WTC11 (cell line): ENCODE measurements around the gene PISD. TPM values are rescaled to one million over a fixed set of nuclear protein-coding genes. Genes with fewer than 3 reads are reported as not detected.
A peak's percentile ranks its signal among the peaks of the same experiment; 100 is the strongest.

Source experiments
- ATAC-seq: fragments of 200-7000 bp; cut with Tn5 transposase; 2 replicates; pipeline ENCODE4 v1.10.0; 2021; ENCODE audit warnings: mild to moderate bottlenecking, moderate library complexity
- CTCF ChIA-PET: fragments of 300-600 bp; sonication (Branson Sonifier 250); formaldehyde crosslinking; loops from one replicate; lab custom pipeline; 2021; ENCODE audit warnings: antibody characterized with exemption; lab: Charles Lee
- POLR2A ChIA-PET: fragments of 350-600 bp; sonication (Branson Sonifier 250); formaldehyde crosslinking; loops from one replicate; lab custom pipeline; 2021; ENCODE audit warnings: antibody characterized with exemption; lab: Charles Lee
- DNase-seq: peaks from one replicate; pipeline ENCODE4 v3.0.0; 2021; ENCODE audit warnings: low spot score
- H3K27ac Mint-ChIP-seq: 2 replicates; pipeline ENCODE4 v1.8.0; 2021; ENCODE audit warnings: mixed read lengths
- H3K27me3 Mint-ChIP-seq: 2 replicates; pipeline ENCODE4 v1.8.0; 2021; ENCODE audit warnings: low read depth, mild to moderate bottlenecking, moderate library complexity, mixed read lengths
- H3K36me3 Mint-ChIP-seq: 2 replicates; pipeline ENCODE4 v1.8.0; 2021; ENCODE audit warnings: mixed read lengths
- H3K4me1 Mint-ChIP-seq: 2 replicates; pipeline ENCODE4 v1.8.0; 2022; ENCODE audit warnings: mixed read lengths
- H3K4me3 Mint-ChIP-seq: 2 replicates; pipeline ENCODE4 v1.8.0; 2021; ENCODE audit warnings: mild to moderate bottlenecking, moderate library complexity, mixed read lengths
- H3K9me3 Mint-ChIP-seq: 2 replicates; pipeline ENCODE4 v1.8.0; 2021; ENCODE audit warnings: mixed read lengths
- CTCF ChIP-seq: fragments of 200-600 bp; IDR thresholded peaks from 2 replicates; pipeline ENCODE4 v1.8.0; 2022; ENCODE audit warnings: antibody characterized with exemption
- EMX1 ChIP-seq: fragments of 250-450 bp; sonication (Bioruptor Pico); IDR thresholded peaks from 2 replicates; pipeline ENCODE4 v1.8.0; 2021; ENCODE audit warnings: mild to moderate bottlenecking
- ETV6 ChIP-seq: sonication (generic); formaldehyde crosslinking; IDR thresholded peaks from 2 replicates; pipeline ENCODE4 v1.8.1; 2022; ENCODE audit warnings: mild to moderate bottlenecking, missing genetic modification reagents
- FOXK1 ChIP-seq: sonication (generic); formaldehyde crosslinking; IDR thresholded peaks from 2 replicates; pipeline ENCODE4 v1.8.0; 2022; ENCODE audit warnings: mild to moderate bottlenecking, moderate library complexity, missing genetic modification reagents
- GABPB1 ChIP-seq: sonication (generic); formaldehyde crosslinking; IDR thresholded peaks from 2 replicates; pipeline ENCODE4 v1.8.1; 2023; ENCODE audit warnings: mild to moderate bottlenecking, missing genetic modification reagents
- GRHL2 ChIP-seq: fragments of 250-450 bp; sonication (Bioruptor Pico); IDR thresholded peaks from 2 replicates; pipeline ENCODE4 v1.8.0; 2022; ENCODE audit warnings: mild to moderate bottlenecking, moderate library complexity; ENCODE audit not compliant: insufficient replicate concordance, severe bottlenecking
- NFE2L1 ChIP-seq: sonication (generic); formaldehyde crosslinking; IDR thresholded peaks from 2 replicates; pipeline ENCODE4 v1.8.1; 2023; ENCODE audit warnings: missing genetic modification reagents
- NFYB ChIP-seq: sonication (generic); formaldehyde crosslinking; conservative IDR thresholded peaks from 2 replicates; pipeline ENCODE4 v1.8.0; 2022; ENCODE audit warnings: low read depth, missing genetic modification reagents
- PREB ChIP-seq: sonication (generic); formaldehyde crosslinking; IDR thresholded peaks from 2 replicates; pipeline ENCODE4 v1.8.1; 2022; ENCODE audit warnings: mild to moderate bottlenecking, missing genetic modification reagents, moderate library complexity, borderline replicate concordance
- RELA ChIP-seq: sonication (generic); formaldehyde crosslinking; IDR thresholded peaks from 2 replicates; pipeline ENCODE4 v1.8.1; 2022; ENCODE audit warnings: missing genetic modification reagents, mild to moderate bottlenecking, borderline replicate concordance
- RORB ChIP-seq: fragments of 250-450 bp; sonication (Bioruptor Pico); IDR thresholded peaks from 2 replicates; pipeline ENCODE4 v1.9.0; 2021; ENCODE audit warnings: mild to moderate bottlenecking
- USF2 ChIP-seq: sonication (generic); formaldehyde crosslinking; IDR thresholded peaks from 2 replicates; pipeline ENCODE4 v1.8.1; 2023; ENCODE audit warnings: mild to moderate bottlenecking, missing genetic modification reagents, moderate library complexity
- ZMAT4 ChIP-seq: fragments of 250-450 bp; sonication (Bioruptor Pico); IDR thresholded peaks from 2 replicates; pipeline ENCODE4 v1.9.0; 2021; ENCODE audit warnings: mild to moderate bottlenecking
- total RNA-seq: library from RNA; stranded (reverse); gene quantifications from 3 replicates; pipeline ENCODE4 v1.2.3, GENCODE V29; 2021
- TF ChIP-seq, protein P1 (sequence below): sonication (generic); formaldehyde crosslinking; IDR thresholded peaks from 2 replicates; pipeline ENCODE4 v1.8.0; 2022; ENCODE audit warnings: mild to moderate bottlenecking, missing genetic modification reagents

PISD gene
- total RNA-seq, 1 experiment from 2014 or later: 55.7 TPM

DNA sequence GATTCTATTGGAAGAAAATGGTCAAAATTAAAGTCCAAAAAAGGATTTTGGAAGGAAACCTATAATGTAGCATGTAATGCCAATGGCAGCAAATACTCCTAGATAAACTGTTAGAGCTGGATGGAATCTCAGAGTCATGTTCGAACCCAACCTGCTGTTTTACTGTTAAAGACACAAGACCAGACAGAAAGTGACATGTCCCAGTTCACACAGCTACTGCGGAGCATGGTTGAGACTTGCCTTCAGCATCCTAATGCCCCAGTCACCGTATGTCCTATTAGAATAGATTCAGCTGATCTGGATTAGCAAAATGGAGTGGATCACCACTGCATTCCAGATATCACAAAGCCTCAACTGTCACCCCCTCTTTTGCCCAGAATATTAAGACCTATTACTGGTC lies 14.9 kb downstream of the PISD start (continued):
- TF ChIP-seq GRHL2 (no peak), ETV6 (no peak), EMX1 (CRISPR knock-in tag) (no peak), RELA (CRISPR knock-in tag) (no peak), NFYB (no peak), PREB (CRISPR knock-in tag) (no peak)

DNA sequence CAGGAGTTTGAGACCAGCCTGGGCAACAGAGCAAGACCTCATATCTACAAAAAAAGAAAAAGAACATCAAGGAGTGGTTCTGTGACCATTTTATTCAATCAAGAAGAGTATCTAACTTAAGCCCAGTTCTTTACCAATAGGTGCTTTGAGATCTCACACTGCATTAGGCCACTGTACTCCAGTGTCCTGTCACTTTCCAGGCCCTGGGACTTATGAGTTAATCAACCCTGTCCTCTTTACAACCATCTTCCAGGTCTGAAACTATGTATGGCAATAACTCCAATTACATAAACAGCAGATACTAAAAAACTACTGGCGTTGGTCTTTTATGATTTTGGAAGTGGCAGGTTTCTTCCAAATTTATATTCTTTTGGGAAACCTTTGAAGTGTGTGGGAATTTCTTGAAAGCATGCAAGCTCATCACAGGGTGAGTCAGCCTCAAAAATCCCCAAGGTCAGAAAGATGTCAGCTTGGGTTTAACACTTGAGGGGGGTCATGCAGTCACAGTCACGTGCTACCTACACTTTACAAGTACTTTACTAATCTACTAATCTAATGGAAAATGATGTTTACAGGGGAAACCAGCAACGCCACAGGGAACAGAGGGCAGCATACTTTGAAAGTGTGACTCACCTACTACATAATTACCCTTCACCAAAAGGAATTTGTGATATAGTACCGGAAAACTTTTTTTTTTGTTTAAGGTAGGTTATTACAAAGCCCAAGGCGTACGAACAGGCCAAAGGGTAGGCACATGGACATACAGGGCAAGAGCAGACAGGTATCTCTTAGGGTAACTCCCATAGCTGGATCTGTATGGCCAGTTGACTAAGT lies 15.6 kb downstream of the PISD start:
- ATAC-seq: no peak
- Mint-ChIP-seq H3K4me1 (peaks cover 15% of the 10 kb centered on the region), H3K9me3 (no peaks in the 10 kb centered on the region), H3K27me3 (no peaks in the 10 kb centered on the region), H3K36me3 (peaks cover 58% of the 10 kb centered on the region)
- CTCF ChIA-PET: interaction anchor here (2.1 kb wide), 1 partner anchor 20 kb away, joined by 13 read pairs; no protein-coding TSS in a partner anchor
- no peak for TF ChIP-seq RORB (CRISPR knock-in tag)
- TF ChIP-seq ZMAT4 (CRISPR knock-in tag): no peak
- no peak for TF ChIP-seq NFE2L1 (CRISPR knock-in tag)
- TF ChIP-seq, protein P1, sequence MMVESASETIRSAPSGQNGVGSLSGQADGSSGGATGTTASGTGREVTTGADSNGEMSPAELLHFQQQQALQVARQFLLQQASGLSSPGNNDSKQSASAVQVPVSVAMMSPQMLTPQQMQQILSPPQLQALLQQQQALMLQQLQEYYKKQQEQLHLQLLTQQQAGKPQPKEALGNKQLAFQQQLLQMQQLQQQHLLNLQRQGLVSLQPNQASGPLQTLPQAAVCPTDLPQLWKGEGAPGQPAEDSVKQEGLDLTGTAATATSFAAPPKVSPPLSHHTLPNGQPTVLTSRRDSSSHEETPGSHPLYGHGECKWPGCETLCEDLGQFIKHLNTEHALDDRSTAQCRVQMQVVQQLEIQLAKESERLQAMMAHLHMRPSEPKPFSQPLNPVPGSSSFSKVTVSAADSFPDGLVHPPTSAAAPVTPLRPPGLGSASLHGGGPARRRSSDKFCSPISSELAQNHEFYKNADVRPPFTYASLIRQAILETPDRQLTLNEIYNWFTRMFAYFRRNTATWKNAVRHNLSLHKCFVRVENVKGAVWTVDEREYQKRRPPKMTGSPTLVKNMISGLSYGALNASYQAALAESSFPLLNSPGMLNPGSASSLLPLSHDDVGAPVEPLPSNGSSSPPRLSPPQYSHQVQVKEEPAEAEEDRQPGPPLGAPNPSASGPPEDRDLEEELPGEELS: no peak
- no peak for TF ChIP-seq USF2 (CRISPR knock-in tag)
- no peak for TF ChIP-seq GABPB1 (CRISPR knock-in tag)
- TF ChIP-seq FOXK1 (CRISPR knock-in tag): no peak
- TF ChIP-seq, all 79 proteins: peak for 0
- H3K4me3 Mint-ChIP-seq: no peak overlapping the region
- POLR2A ChIA-PET: no interaction called here
- peak overlapping the region; percentile 8; the same call in 1 of the 2 replicates for H3K27ac Mint-ChIP-seq
- DNase-seq: no peak

GRCh38 chr22:31639436-31640039 lies 22.5 kb downstream of the PISD start:
- ATAC-seq (no peak), DNase-seq (no peak)
- no peak overlapping the region for H3K27ac Mint-ChIP-seq
- CTCF ChIA-PET: interaction anchor here (0.7 to 1.7 kb wide), 4 partner anchors 9 to 1419 kb away, joined by 3 to 5 read pairs (median 5); partner anchors contain the start of gene SYN3
- no peak for TF ChIP-seq CTCF
- peaks cover 5% of the 10 kb centered on the region for H3K4me1 Mint-ChIP-seq
- no peaks in the 10 kb centered on the region for H3K9me3 Mint-ChIP-seq
- H3K27me3 Mint-ChIP-seq: no peaks in the 10 kb centered on the region
- H3K4me3 Mint-ChIP-seq: no peak overlapping the region
- POLR2A ChIA-PET: no interaction called here
- peaks cover 24% of the 10 kb centered on the region for H3K36me3 Mint-ChIP-seq
